Neural cell (in vitro differentiated cells): ENCODE data around the gene UBA1. TPM values are rescaled to one million over a fixed set of nuclear protein-coding genes. Genes with fewer than 3 reads are reported as not detected.

Experiments
- H2AFZ ChIP-seq: fragments of 200-600, 300-800 bp; sonication (generic), shearing (Covaris generic); 2 replicates; pipeline ENCODE4 v1.6.0; 2014; ENCODE audit warnings: low read depth, mild to moderate bottlenecking, antibody characterized with exemption, low read length, moderate library complexity
- H3F3A ChIP-seq: fragments of 200-600 bp; shearing (Covaris generic); 2 replicates; pipeline ENCODE4 v1.6.1; 2016; ENCODE audit warnings: mild to moderate bottlenecking, moderate library complexity, mixed read lengths, antibody characterized with exemption, low read length; ENCODE audit not compliant: insufficient read depth, poor library complexity, severe bottlenecking
- H3K27ac ChIP-seq: fragments of 200-600, 300-800 bp; sonication (generic), shearing (Covaris generic); 2 replicates; pipeline ENCODE4 v1.5.1; 2014; ENCODE audit warnings: mild to moderate bottlenecking, low read length, moderate library complexity
- H3K27me3 ChIP-seq: fragments of 300-800, 200-600 bp; sonication (generic), shearing (Covaris generic); 2 replicates; pipeline ENCODE4 v1.6.0; 2014; ENCODE audit warnings: mild to moderate bottlenecking, low read depth, low read length, moderate library complexity; ENCODE audit not compliant: insufficient read depth
- H3K36me3 ChIP-seq: fragments of 300-800, 200-600 bp; sonication (generic), shearing (Covaris generic); 2 replicates; pipeline ENCODE4 v1.5.1; 2014; ENCODE audit warnings: mild to moderate bottlenecking, antibody characterized with exemption, low read length, moderate library complexity; ENCODE audit not compliant: insufficient read depth
- H3K4me2 ChIP-seq: fragments of 300-800, 200-600 bp; sonication (generic), shearing (Covaris generic); 2 replicates; pipeline ENCODE4 v1.6.0; 2014; ENCODE audit warnings: mild to moderate bottlenecking, low read length
- H3K4me3 ChIP-seq: fragments of 300-800, 200-600 bp; sonication (generic), shearing (Covaris generic); 2 replicates; pipeline ENCODE4 v1.5.1; 2014; ENCODE audit warnings: mild to moderate bottlenecking, low read length, moderate library complexity
- H3K79me2 ChIP-seq: fragments of 200-600 bp; shearing (Covaris generic); replicated peaks from 2 replicates; pipeline ENCODE4 v1.6.0; 2014; ENCODE audit warnings: mild to moderate bottlenecking, low read length, moderate library complexity; ENCODE audit not compliant: insufficient read depth
- H3K9ac ChIP-seq: fragments of 300-800, 200-600 bp; sonication (generic), shearing (Covaris generic); 2 replicates; pipeline ENCODE4 v1.6.1; 2016; ENCODE audit warnings: mild to moderate bottlenecking, low read length, mixed read lengths
- H3K9me2 ChIP-seq: fragments of 200-600 bp; shearing (Covaris generic); 2 replicates; pipeline ENCODE4 v1.6.1; 2016; ENCODE audit warnings: mild to moderate bottlenecking, low read length, mixed read lengths; ENCODE audit not compliant: insufficient read depth
- H3K9me3 ChIP-seq: fragments of 200-600, 300-800 bp; sonication (generic), shearing (Covaris generic); 2 replicates; pipeline ENCODE4 v1.6.1; 2016; ENCODE audit warnings: mild to moderate bottlenecking, mixed run types, low read length, moderate library complexity, mixed read lengths
- H4K20me1 ChIP-seq: fragments of 200-600 bp; shearing (Covaris generic); 2 replicates; pipeline ENCODE4 v1.6.1; 2016; ENCODE audit warnings: mild to moderate bottlenecking, mixed run types; ENCODE audit not compliant: insufficient read depth
- CTCF ChIP-seq: fragments of 450-650 bp; IDR thresholded peaks from 2 replicates; pipeline ENCODE4 v1.5.1; 2014; ENCODE audit warnings: antibody characterized with exemption, mild to moderate bottlenecking, moderate library complexity; ENCODE audit not compliant: poor library complexity, severe bottlenecking
- EP300 ChIP-seq: fragments of 450-650 bp; conservative IDR thresholded peaks from 2 replicates; pipeline ENCODE4 v1.6.1; 2014; ENCODE audit warnings: antibody characterized with exemption, mild to moderate bottlenecking, moderate library complexity; ENCODE audit not compliant: poor library complexity, severe bottlenecking
- EZH2 ChIP-seq: fragments of 200-600, 300-800 bp; shearing (Covaris generic), sonication (generic); IDR thresholded peaks from 2 replicates; pipeline ENCODE4 v1.6.1; 2014; ENCODE audit warnings: antibody characterized with exemption, low read length, borderline replicate concordance, mild to moderate bottlenecking; ENCODE audit not compliant: insufficient read depth, poor library complexity, severe bottlenecking
- MXI1 ChIP-seq: fragments of 450-650 bp; conservative IDR thresholded peaks from 2 replicates; pipeline ENCODE4 v1.6.1; 2014; ENCODE audit warnings: antibody characterized with exemption, mild to moderate bottlenecking; ENCODE audit not compliant: poor library complexity, severe bottlenecking
- POLR2AphosphoS5 ChIP-seq: IDR thresholded peaks from 2 replicates; pipeline ENCODE4 v1.6.1; 2012
- RAD21 ChIP-seq: fragments of 450-650 bp; conservative IDR thresholded peaks from 2 replicates; pipeline ENCODE4 v1.6.1; 2014; ENCODE audit warnings: antibody characterized with exemption, mild to moderate bottlenecking, moderate library complexity
- SMC3 ChIP-seq: fragments of 450-650 bp; conservative IDR thresholded peaks from 2 replicates; pipeline ENCODE4 v1.6.1; 2014; ENCODE audit warnings: antibody characterized with exemption, mild to moderate bottlenecking, moderate library complexity; ENCODE audit not compliant: poor library complexity
- TAF1 ChIP-seq: IDR thresholded peaks from 2 replicates; pipeline ENCODE4 v1.6.1; 2012; ENCODE audit warnings: low read depth
- polyA plus RNA-seq: library from polyadenylated mRNA; depleted of rRNA; stranded (reverse); fragments of >200 nt; gene quantifications from 2 replicates; pipeline ENCODE4 v1.2.3, GENCODE V29; 2014
- TF ChIP-seq, protein P1 (sequence below): IDR thresholded peaks from 2 replicates; pipeline ENCODE4 v1.6.1; 2012; ENCODE audit warnings: borderline replicate concordance

The UBA1 gene
- polyA plus RNA-seq, 1 donor from 2014 or later = 132 TPM

DNA sequence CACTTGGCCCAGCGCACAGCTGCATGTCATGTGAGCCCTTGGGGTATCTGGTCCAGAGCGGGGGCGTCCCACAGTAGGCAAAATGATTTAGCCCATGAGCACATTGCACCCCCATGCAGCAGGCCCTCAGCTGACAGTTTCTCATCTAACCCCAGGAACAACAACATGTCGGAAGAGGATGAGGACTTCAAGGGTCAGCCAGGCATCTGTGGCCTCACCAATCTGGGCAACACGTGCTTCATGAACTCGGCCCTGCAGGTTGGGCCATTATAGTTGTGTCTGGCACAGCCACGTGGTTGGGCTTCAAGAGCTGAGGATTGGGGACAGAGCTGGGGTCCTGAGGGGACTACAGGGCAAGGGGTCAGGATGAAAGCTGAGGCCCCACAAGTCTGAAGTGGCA, 47.0 kb downstream of the UBA1 start:
- Histone ChIP-seq H3K4me3 (no peak overlapping the region), H3K9me3 (no peaks in the 10 kb centered on the region), H3K79me2 (peaks cover 35% of the 10 kb centered on the region), H3K9ac (no peak overlapping the region), H3K9me2 (no peaks in the 10 kb centered on the region), H2AFZ (no peak overlapping the region), H3K27me3 (no peaks in the 10 kb centered on the region), H4K20me1 (no peaks in the 10 kb centered on the region), H3K27ac (no peak overlapping the region), H3K36me3 (no peaks in the 10 kb centered on the region), H3F3A (no peaks in the 10 kb centered on the region), H3K4me2 (no peak overlapping the region)
- no peak for TF ChIP-seq CTCF
- TF ChIP-seq, protein P1, sequence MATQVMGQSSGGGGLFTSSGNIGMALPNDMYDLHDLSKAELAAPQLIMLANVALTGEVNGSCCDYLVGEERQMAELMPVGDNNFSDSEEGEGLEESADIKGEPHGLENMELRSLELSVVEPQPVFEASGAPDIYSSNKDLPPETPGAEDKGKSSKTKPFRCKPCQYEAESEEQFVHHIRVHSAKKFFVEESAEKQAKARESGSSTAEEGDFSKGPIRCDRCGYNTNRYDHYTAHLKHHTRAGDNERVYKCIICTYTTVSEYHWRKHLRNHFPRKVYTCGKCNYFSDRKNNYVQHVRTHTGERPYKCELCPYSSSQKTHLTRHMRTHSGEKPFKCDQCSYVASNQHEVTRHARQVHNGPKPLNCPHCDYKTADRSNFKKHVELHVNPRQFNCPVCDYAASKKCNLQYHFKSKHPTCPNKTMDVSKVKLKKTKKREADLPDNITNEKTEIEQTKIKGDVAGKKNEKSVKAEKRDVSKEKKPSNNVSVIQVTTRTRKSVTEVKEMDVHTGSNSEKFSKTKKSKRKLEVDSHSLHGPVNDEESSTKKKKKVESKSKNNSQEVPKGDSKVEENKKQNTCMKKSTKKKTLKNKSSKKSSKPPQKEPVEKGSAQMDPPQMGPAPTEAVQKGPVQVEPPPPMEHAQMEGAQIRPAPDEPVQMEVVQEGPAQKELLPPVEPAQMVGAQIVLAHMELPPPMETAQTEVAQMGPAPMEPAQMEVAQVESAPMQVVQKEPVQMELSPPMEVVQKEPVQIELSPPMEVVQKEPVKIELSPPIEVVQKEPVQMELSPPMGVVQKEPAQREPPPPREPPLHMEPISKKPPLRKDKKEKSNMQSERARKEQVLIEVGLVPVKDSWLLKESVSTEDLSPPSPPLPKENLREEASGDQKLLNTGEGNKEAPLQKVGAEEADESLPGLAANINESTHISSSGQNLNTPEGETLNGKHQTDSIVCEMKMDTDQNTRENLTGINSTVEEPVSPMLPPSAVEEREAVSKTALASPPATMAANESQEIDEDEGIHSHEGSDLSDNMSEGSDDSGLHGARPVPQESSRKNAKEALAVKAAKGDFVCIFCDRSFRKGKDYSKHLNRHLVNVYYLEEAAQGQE = no peak
- TF ChIP-seq POLR2AphosphoS5 = no peak
- TF ChIP-seq EP300 = no peak
- TF ChIP-seq SMC3 = no peak
- TF ChIP-seq RAD21 = no peak
- no peak for TF ChIP-seq EZH2
- no peak for TF ChIP-seq MXI1
- no peak for TF ChIP-seq TAF1

- Histone ChIP-seq H3K9me3 (no peaks in the 10 kb centered on the region), H3K4me2 (no peak overlapping the region), H3K27me3 (no peaks in the 10 kb centered on the region), H3K4me3 (no peak overlapping the region), H3K36me3 (no peaks in the 10 kb centered on the region), H3F3A (no peaks in the 10 kb centered on the region), H4K20me1 (no peaks in the 10 kb centered on the region), H3K9ac (no peak overlapping the region), H3K79me2 (peaks cover 27% of the 10 kb centered on the region), H3K9me2 (no peaks in the 10 kb centered on the region), H2AFZ (no peak overlapping the region), H3K27ac (no peak overlapping the region)
- no peak for TF ChIP-seq SMC3
- no peak for TF ChIP-seq RAD21
- no peak for TF ChIP-seq POLR2AphosphoS5
- TF ChIP-seq, protein P1 = no peak
- no peak for TF ChIP-seq MXI1
- no peak for TF ChIP-seq EP300
- TF ChIP-seq CTCF = no peak
- TF ChIP-seq EZH2 = no peak
- no peak for TF ChIP-seq TAF1
These were observed 47.8 kb downstream of the UBA1 start for GRCh38 chrX:47241201-47242011.
